ENCODE results near the gene IL17RC.

Gene IL17RC

GRCh38 chr3:9965200-9965875 lies 48.4 kb downstream of the IL17RC start:
- no peak overlapping the region for H3K4me3 ChIP-seq (ENCODE audit: low read depth, low read length)
- TF ChIP-seq CTCF (IDR thresholded peaks at IDR 0.05; ENCODE audit: low read depth, low read length), result no peak

GRCh38 chr3:9966841-9967240 lies 49.9 kb downstream of the IL17RC start:
- H3K4me3 ChIP-seq (ENCODE audit: low read depth, low read length), result no peak overlapping the region
- no peak for TF ChIP-seq CTCF (IDR thresholded peaks at IDR 0.05; ENCODE audit: low read depth, low read length)

DNA sequence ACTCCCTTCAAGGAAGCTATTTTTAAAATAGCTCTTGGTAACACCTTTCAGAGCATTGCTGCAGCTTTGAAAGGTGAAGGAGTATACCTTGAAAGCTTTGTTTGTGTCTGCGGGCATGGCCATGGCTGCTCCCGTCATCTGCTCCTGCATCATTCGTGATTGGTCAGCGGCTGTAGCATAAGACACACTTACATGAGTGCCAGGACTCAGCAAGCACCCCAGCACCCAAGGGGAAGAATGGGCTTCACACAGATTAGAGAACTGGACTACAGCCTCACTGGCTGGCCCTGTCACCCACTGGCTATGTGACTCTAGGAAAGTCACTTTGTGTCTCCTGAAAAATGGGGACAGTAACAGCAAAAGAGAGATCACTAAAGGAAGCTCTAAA lies 52.7 kb downstream of the IL17RC start:
- H3K4me3 ChIP-seq (ENCODE audit: low read depth, low read length), result no peak overlapping the region
- no peak for TF ChIP-seq CTCF (IDR thresholded peaks at IDR 0.05; ENCODE audit: low read depth, low read length)

DNA sequence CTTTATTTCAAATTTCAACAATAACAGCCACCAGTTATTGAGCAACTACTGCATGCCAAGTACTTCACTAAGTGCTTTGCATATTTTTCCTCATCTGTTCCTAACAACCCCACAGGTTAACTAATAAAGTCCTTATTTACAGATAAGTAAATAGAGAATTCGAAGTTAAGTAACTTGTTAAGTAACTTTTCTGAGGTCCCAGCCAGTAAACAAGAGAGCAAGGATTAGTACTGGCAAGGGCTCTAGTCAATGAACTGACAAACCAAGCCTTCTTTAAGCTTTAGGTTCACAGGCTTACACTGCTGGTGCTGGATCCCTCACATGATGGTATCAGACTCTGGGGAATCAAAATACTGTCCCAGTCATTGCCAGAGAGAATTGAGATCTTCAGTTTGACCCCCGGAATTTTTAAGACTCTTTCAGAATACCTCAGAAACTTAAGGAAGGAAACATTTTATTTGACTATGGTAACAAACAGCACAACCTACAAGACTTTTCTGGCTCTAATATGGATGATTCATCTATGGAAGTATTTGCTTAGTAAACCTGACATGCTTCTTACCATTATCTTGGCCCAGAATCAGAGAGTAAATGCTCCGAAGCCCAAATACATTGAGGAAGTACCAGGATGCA lies 53.2 kb downstream of the IL17RC start:
- no peak for TF ChIP-seq CTCF (IDR thresholded peaks at IDR 0.05; ENCODE audit: low read depth, low read length)
- no peak overlapping the region for H3K4me3 ChIP-seq (ENCODE audit: low read depth, low read length)

DNA sequence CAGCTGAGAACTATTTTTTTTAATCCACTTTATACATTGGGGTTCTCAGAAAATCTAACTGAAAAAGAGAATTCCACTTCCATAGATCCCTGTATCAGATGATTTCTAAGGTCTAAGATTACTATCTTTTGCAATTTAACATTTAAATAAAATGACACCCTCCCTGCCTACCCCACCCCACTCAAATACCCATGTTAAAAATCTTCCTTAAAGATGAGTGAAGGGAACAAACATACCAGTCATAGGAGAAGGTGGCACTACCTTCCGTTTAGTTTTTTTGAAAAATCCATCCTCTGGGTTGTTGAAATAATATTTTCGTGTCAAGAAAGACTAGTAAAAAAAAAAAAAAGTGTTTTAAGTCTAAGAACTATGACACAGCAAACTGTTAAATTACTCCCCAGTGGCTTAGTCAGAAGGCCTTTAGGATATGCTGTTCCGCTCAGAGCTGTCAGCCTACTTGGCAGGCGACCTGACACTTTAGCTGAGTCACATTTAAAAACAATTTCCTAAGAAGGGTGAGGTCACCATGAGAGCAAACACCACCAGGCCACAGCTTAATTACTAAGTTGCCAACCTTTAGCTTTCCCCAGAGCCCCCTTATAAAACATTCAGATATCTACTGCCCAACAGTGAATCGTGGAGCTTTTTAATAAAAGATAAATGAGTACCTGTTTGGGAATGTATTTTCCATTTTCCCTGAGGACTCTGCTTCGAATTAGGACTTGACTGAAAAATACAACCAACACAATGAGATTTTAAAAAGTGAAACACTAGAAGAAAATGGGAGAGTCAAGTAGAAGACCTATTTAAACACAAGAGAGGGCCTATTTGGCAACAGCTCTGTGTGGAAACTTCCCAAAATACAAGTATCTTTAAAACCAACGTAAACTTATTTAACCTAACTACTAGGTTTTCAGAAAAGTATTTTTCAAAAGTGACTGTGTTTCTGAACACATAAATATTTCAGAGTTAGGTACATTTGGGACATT lies 60.1 kb downstream of the IL17RC start:
- TF ChIP-seq CTCF (IDR thresholded peaks at IDR 0.05; ENCODE audit: low read depth, low read length), result no peak
- H3K4me3 ChIP-seq (ENCODE audit: low read depth, low read length), result no peak overlapping the region

DNA sequence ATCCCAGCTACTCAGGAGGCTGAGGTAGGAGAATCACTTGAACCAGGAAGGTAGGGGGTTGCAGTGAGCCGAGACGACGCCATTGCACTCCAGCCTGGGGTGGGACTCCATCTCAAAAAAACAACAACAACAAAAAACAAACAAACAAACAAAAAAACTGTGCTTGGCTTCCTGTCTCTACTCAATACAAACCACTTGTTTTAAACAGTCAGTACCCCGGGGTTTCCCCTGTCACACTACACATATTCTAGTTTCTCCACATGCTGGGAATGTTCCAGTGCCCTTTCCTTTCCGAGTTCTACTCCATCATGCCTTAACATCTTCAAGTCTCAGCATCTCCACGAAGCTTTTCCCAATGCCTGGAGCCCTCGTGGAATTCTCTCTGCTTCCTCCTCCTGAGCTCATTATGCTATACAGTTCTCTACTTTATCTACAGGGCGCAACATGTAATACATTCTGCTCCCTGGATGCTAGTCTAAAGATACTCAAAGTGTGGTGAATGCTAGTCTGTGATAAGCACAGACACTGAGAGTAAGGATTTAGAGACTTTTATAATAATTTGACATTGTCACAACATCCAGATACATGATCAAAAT lies 61.9 kb downstream of the IL17RC start:
- no peak overlapping the region for H3K4me3 ChIP-seq (ENCODE audit: low read depth, low read length)
- no peak for TF ChIP-seq CTCF (IDR thresholded peaks at IDR 0.05; ENCODE audit: low read depth, low read length)

Data from WI38 (cell line).